Fibroblast of lung (primary cell): ENCODE data around the gene MGAT4A. TPM values are rescaled to one million over a fixed set of nuclear protein-coding genes. Genes with fewer than 3 reads are reported as not detected.

Source experiments
- DNase-seq, 2 donors: peaks; one replicate each; pipeline versions ENCODE4 v3.0.0 to v3.0.0-alpha.2; 2010; ENCODE audit warnings: low read depth in 2 of 2
- H2AFZ ChIP-seq: 2 replicates; pipeline ENCODE4 v1.5.1; 2012; ENCODE audit warnings: low read length, control low read depth, inconsistent platforms
- H3K27ac ChIP-seq: 2 replicates; pipeline ENCODE4 v1.5.1; 2011; ENCODE audit warnings: low read length, control low read depth; ENCODE audit not compliant: insufficient read depth
- H3K27me3 ChIP-seq: 2 replicates; pipeline ENCODE4 v1.5.1; 2011; ENCODE audit warnings: mild to moderate bottlenecking, low read length; ENCODE audit not compliant: control insufficient read depth, insufficient read depth
- H3K36me3 ChIP-seq: 2 replicates; pipeline ENCODE4 v1.5.1; 2011; ENCODE audit warnings: low read length; ENCODE audit not compliant: control insufficient read depth, insufficient read depth
- H3K4me1 ChIP-seq: 2 replicates; pipeline ENCODE4 v1.5.1; 2011; ENCODE audit warnings: low read length; ENCODE audit not compliant: control insufficient read depth, insufficient read depth; ENCODE audit errors: extremely low read depth
- H3K4me2 ChIP-seq: 2 replicates; pipeline ENCODE4 v1.5.1; 2011; ENCODE audit warnings: low read length, control low read depth; ENCODE audit not compliant: insufficient read depth; ENCODE audit errors: extremely low read depth
- H3K4me3 ChIP-seq, 4 experiments: fragments of 200-600 bp in 1 of 4; sonication (generic) in 1 of 4; replicated peaks in 1 of 4; 2 replicates each; pipeline ENCODE4 v1.5.1; 2011 to 2016; ENCODE audit warnings: low read length in 4 of 4, low read depth in 3 of 4, mild to moderate bottlenecking in 3 of 4, control low read depth in 2 of 4, inconsistent platforms in 1 of 4, mixed read lengths in 1 of 4; ENCODE audit not compliant: insufficient read depth in 1 of 4; ENCODE audit errors: control extremely low read depth in 1 of 4
- H3K79me2 ChIP-seq: 2 replicates; pipeline ENCODE4 v1.5.1; 2012; ENCODE audit warnings: mild to moderate bottlenecking, low read length, inconsistent platforms; ENCODE audit not compliant: control insufficient read depth, insufficient read depth
- H3K9ac ChIP-seq: 2 replicates; pipeline ENCODE4 v1.5.1; 2011; ENCODE audit warnings: mild to moderate bottlenecking, low read length, control low read depth; ENCODE audit not compliant: insufficient read depth
- H3K9me3 ChIP-seq: 2 replicates; pipeline ENCODE4 v1.5.1; 2012; ENCODE audit warnings: low read depth, low read length; ENCODE audit not compliant: control insufficient read depth, insufficient read depth
- H4K20me1 ChIP-seq: 2 replicates; pipeline ENCODE4 v1.5.1; 2011; ENCODE audit warnings: low read length; ENCODE audit not compliant: control insufficient read depth, insufficient read depth; ENCODE audit errors: extremely low read depth
- CTCF ChIP-seq, 2 donors: IDR thresholded peaks in 1 of 2; conservative IDR thresholded peaks in 1 of 2; 1 replicate in 1 of 2; 2 replicates in 1 of 2; pipeline ENCODE4 v1.5.1; 2011 to 2012; ENCODE audit warnings: low read length in 2 of 2, control low read depth in 1 of 2, inconsistent platforms in 1 of 2, low read depth in 1 of 2, mild to moderate bottlenecking in 1 of 2
- EZH2 ChIP-seq: IDR thresholded peaks from 2 replicates; pipeline ENCODE4 v1.5.1; 2012; ENCODE audit warnings: low read length, control low read depth, mild to moderate bottlenecking; ENCODE audit errors: missing control alignments
- polyA plus RNA-seq, 2 donors: library from polyadenylated mRNA; depleted of rRNA in 1 of 2; stranded (reverse) in 1 of 2; unstranded in 1 of 2; fragments of >200 nt; gene quantifications; 2 replicates each; pipeline ENCODE4 v1.2.1, GENCODE V29; 2011 to 2012; ENCODE audit warnings: missing spikeins in 1 of 2
- total RNA-seq: library from RNA; depleted of rRNA; stranded (reverse); fragments of >200 nt; gene quantifications from 2 replicates; pipeline ENCODE4 v1.2.1, GENCODE V29; 2014

The MGAT4A gene
- total and polyA plus RNA-seq, 2 donors (not counting 1 experiment from before 2014, with no cell fraction given): 0.10 to 0.17 TPM

- DNase-seq: no peak
- no peaks in the 10 kb centered on the region for H3K27me3 ChIP-seq
- no peak overlapping the region for H3K9ac ChIP-seq
- H2AFZ ChIP-seq: no peak overlapping the region
- no peak for TF ChIP-seq EZH2
- TF ChIP-seq CTCF (conservative IDR thresholded peaks at IDR 0.05 in 1 of 2, IDR thresholded peaks at IDR 0.05 in 1 of 2; ENCODE audit: low read depth in 1 of 2, low read length in 2 of 2): no peak
- peaks cover 2% of the 10 kb centered on the region for H3K36me3 ChIP-seq
- peaks cover 10% of the 10 kb centered on the region for H3K4me1 ChIP-seq
- H3K9me3 ChIP-seq: no peaks in the 10 kb centered on the region
- no peak overlapping the region for H3K27ac ChIP-seq
- H3K4me2 ChIP-seq: no peak overlapping the region
- no peaks in the 10 kb centered on the region for H4K20me1 ChIP-seq
- H3K79me2 ChIP-seq: peaks cover 31% of the 10 kb centered on the region
- H3K4me3 ChIP-seq: no peak overlapping the region
These were observed 125.9 kb downstream of the MGAT4A start for GRCh38 chr2:98605076-98605475.

GRCh38 chr2:98604547-98604946 lies 126.4 kb downstream of the MGAT4A start:
- H4K20me1 ChIP-seq: no peaks in the 10 kb centered on the region
- no peak overlapping the region for H3K27ac ChIP-seq
- peaks cover 26% of the 10 kb centered on the region for H3K79me2 ChIP-seq
- no peak for TF ChIP-seq CTCF (conservative IDR thresholded peaks at IDR 0.05 in 1 of 2, IDR thresholded peaks at IDR 0.05 in 1 of 2; ENCODE audit: low read depth in 1 of 2, low read length in 2 of 2)
- TF ChIP-seq EZH2: no peak
- H3K36me3 ChIP-seq: peaks cover 2% of the 10 kb centered on the region
- no peak overlapping the region for H3K4me2 ChIP-seq
- no peak overlapping the region for H2AFZ ChIP-seq
- no peak overlapping the region for H3K4me3 ChIP-seq
- no peak for DNase-seq
- H3K27me3 ChIP-seq: no peaks in the 10 kb centered on the region
- H3K9ac ChIP-seq: no peak overlapping the region
- H3K9me3 ChIP-seq: no peaks in the 10 kb centered on the region
- H3K4me1 ChIP-seq: peaks cover 7% of the 10 kb centered on the region

- H3K79me2 ChIP-seq: peaks cover 7% of the 10 kb centered on the region
- H3K4me3 ChIP-seq: no peak overlapping the region
- peak; percentile 41 to 42 for DNase-seq
- no peak overlapping the region for H3K9ac ChIP-seq
- H3K9me3 ChIP-seq: no peaks in the 10 kb centered on the region
- no peaks in the 10 kb centered on the region for H3K27me3 ChIP-seq
- no peaks in the 10 kb centered on the region for H3K4me1 ChIP-seq
- no peaks in the 10 kb centered on the region for H4K20me1 ChIP-seq
- no peak overlapping the region for H3K4me2 ChIP-seq
- no peak overlapping the region for H2AFZ ChIP-seq
- H3K27ac ChIP-seq: no peak overlapping the region
- H3K36me3 ChIP-seq: peaks cover 2% of the 10 kb centered on the region
- no peak for TF ChIP-seq EZH2
- peak; percentile 64 to 69 for TF ChIP-seq CTCF (conservative IDR thresholded peaks at IDR 0.05 in 1 of 2, IDR thresholded peaks at IDR 0.05 in 1 of 2; ENCODE audit: low read depth in 1 of 2, low read length in 2 of 2)
These were observed 129.3 kb downstream of the MGAT4A start for GRCh38 chr2:98601532-98602132.
